ENCODE results near the gene AACS. TPM values are rescaled to one million over a fixed set of nuclear protein-coding genes. Genes with fewer than 3 reads are reported as not detected.

The AACS gene

GRCh38 chr12:125191361-125192087, 126.3 kb downstream of the AACS start:
- Histone ChIP-seq H3K4me2 (ENCODE audit: low read length) (no peak overlapping the region), H3K4me1 (ENCODE audit: control insufficient read depth, insufficient read depth, low read length) (peaks cover 8% of the 10 kb centered on the region), H3K4me3 (ENCODE audit: low read length) (no peak overlapping the region), H3K9ac (ENCODE audit: low read depth, low read length) (no peak overlapping the region), H3K36me3 (ENCODE audit: insufficient read depth, low read length) (no peaks in the 10 kb centered on the region), H3K9me3 (replicated peaks; ENCODE audit: low read length) (no peaks in the 10 kb centered on the region), H3K27me3 (ENCODE audit: control insufficient read depth, insufficient read depth, low read length) (peaks cover 56% of the 10 kb centered on the region)

- Histone ChIP-seq H3K36me3 (ENCODE audit: insufficient read depth, low read length) (no peaks in the 10 kb centered on the region), H3K4me2 (ENCODE audit: low read length) (no peak overlapping the region), H3K9me3 (replicated peaks; ENCODE audit: low read length) (no peaks in the 10 kb centered on the region), H3K9ac (ENCODE audit: low read depth, low read length) (no peak overlapping the region), H3K27me3 (ENCODE audit: control insufficient read depth, insufficient read depth, low read length) (peaks cover 50% of the 10 kb centered on the region), H3K4me1 (ENCODE audit: control insufficient read depth, insufficient read depth, low read length) (peaks cover 5% of the 10 kb centered on the region), H3K4me3 (ENCODE audit: low read length) (no peak overlapping the region)
Observed at GRCh38 chr12:125192690-125193221, 127.5 kb downstream of the AACS start.

Small RNA genes lying within 50 kb of the gene (small RNA-seq; reads per million reads assigned to genes)
- not detected for gene AC122688.1
